ENCODE measurements around the gene FZD7.

Gene FZD7

DNA sequence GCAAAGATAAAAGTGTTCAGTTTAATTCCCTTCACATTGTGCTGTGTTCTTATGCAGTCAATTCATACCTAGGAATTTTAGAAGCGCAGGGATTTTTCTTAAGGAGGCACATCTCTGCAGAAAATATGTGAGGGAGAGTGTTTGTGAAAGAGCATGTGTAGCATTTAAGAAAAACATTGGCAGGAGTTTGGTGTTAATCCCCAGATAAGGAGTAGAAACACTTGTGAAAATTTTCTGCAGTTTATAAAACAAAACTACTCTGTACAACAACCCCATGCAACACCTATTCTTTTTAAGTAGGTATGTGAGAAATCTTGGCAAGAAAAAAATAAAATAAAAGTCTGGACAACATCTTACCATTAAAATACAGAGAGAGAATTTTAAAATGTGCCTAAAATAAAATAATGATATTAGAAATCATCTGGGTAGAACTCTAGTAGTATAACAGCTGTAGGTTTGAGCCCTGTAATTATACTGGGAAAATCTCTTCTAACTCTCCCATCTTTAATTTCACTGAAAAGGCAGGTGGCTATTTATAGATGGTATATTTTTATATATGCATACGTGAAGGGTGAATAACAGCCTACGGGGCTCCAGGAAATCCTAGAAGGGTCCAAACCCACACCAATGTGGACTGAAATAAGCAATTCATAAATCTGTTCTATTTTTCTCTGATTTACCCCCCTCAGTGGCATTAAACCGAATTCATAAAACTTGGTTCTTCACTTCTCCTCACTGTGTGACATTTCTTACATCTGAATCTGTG, 6.6 kb downstream of the FZD7 start:
- H3K4me3 ChIP-seq (replicated peaks; ENCODE audit: low read depth, low read length), result no peak overlapping the region
- DNase-seq (ENCODE audit: extremely low read depth, low read depth), result no peak
- TF ChIP-seq, protein P1, sequence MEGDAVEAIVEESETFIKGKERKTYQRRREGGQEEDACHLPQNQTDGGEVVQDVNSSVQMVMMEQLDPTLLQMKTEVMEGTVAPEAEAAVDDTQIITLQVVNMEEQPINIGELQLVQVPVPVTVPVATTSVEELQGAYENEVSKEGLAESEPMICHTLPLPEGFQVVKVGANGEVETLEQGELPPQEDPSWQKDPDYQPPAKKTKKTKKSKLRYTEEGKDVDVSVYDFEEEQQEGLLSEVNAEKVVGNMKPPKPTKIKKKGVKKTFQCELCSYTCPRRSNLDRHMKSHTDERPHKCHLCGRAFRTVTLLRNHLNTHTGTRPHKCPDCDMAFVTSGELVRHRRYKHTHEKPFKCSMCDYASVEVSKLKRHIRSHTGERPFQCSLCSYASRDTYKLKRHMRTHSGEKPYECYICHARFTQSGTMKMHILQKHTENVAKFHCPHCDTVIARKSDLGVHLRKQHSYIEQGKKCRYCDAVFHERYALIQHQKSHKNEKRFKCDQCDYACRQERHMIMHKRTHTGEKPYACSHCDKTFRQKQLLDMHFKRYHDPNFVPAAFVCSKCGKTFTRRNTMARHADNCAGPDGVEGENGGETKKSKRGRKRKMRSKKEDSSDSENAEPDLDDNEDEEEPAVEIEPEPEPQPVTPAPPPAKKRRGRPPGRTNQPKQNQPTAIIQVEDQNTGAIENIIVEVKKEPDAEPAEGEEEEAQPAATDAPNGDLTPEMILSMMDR (IDR thresholded peaks at IDR 0.05; ENCODE audit: low read depth, low read length, missing control alignments), result no peak

- TF ChIP-seq, protein P1 (IDR thresholded peaks at IDR 0.05; ENCODE audit: low read depth, low read length, missing control alignments), result no peak
- DNase-seq (ENCODE audit: extremely low read depth, low read depth), result no peak
- H3K4me3 ChIP-seq (replicated peaks; ENCODE audit: low read depth, low read length), result no peak overlapping the region
Measured at GRCh38 chr2:202042444-202042843, 8.8 kb downstream of the FZD7 start.

DNA sequence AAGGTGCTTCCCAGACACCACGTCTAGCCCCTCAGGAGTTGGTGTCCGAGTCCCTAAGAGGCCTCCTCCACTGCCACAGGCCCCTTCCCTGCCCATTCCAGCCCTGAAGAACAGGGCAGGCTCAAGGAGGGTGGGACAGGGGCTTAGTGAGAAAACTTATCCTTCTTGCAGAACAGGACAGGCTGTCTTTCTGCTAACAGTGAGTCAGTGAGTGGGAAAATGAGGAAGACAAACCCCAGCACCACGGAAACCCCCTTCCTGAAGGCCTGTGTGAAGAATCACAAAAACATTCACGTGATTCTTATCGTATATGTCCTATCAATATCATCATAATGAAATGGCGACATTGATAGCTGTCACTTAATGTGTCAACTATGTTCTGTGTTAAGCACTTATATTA, 9.8 kb downstream of the FZD7 start:
- DNase-seq (ENCODE audit: extremely low read depth, low read depth), result no peak
- TF ChIP-seq, protein P1 (IDR thresholded peaks at IDR 0.05; ENCODE audit: low read depth, low read length, missing control alignments), result no peak
- H3K4me3 ChIP-seq (replicated peaks; ENCODE audit: low read depth, low read length), result no peak overlapping the region

DNA sequence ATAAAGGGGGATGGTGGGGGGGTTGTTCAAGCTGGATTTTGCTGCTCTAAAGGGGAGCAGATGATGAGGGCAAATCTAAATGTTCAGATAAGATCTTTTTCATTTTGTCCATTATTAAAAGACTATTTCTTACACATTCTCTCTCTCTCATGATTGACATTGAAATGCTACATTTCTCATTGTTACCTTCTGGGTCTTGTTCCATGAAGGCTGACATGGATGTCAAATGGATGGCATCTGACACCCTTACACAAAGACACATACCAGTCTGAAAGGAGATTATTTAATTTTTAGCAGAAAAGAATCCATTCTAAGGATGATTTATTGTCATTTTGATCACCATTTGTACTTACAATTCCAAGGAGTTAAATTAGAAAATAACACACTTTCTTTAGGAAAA, 11.1 kb downstream of the FZD7 start:
- TF ChIP-seq, protein P1 (IDR thresholded peaks at IDR 0.05; ENCODE audit: low read depth, low read length, missing control alignments), result no peak
- DNase-seq (ENCODE audit: extremely low read depth, low read depth), result no peak
- no peak overlapping the region for H3K4me3 ChIP-seq (replicated peaks; ENCODE audit: low read depth, low read length)

DNA sequence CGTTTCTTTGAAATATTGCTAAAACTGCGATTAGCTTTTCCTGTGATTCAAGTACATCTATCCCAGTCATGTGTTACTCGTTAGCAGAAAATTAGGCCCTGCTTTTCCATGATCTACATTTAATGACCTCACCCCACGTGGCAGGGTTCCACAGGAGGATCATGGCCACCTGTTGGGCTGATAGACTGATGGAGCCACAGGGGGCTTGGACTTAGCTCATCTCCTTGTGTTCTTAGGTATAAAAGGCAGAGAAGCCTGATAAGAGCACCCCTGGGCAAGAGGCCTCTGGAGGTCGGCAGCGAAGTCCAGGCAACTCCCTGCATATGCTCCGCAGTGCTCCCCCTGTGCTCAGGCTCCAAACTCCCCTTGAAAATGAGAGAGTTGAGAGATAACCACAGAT, 12.9 kb downstream of the FZD7 start:
- no peak for DNase-seq (ENCODE audit: extremely low read depth, low read depth)
- TF ChIP-seq, protein P1 (IDR thresholded peaks at IDR 0.05; ENCODE audit: low read depth, low read length, missing control alignments), result no peak

GRCh38 chr2:202049092-202049728, 15.6 kb downstream of the FZD7 start:
- no peak for DNase-seq (ENCODE audit: extremely low read depth, low read depth)
- H3K4me3 ChIP-seq (replicated peaks; ENCODE audit: low read depth, low read length), result no peak overlapping the region
- TF ChIP-seq, protein P1 (IDR thresholded peaks at IDR 0.05; ENCODE audit: low read depth, low read length, missing control alignments), result no peak

More for the DNA sequence above, 12.9 kb downstream of the FZD7 start:
- no peak overlapping the region for H3K4me3 ChIP-seq (replicated peaks; ENCODE audit: low read depth, low read length)

Measured in HFF-Myc (cell line).